GM23338 (cell line): Measurements from ENCODE around the gene HLA-DOB. TPM values are rescaled to one million over a fixed set of nuclear protein-coding genes. Genes with fewer than 3 reads are reported as not detected.

Experiments used
- ATAC-seq: fragments of 200-7000 bp; cut with Tn5 transposase; 3 replicates; pipeline ENCODE4 v1.9.1; 2020
- DNase-seq: peaks from one replicate; pipeline ENCODE4 v3.0.0-alpha.2; 2015; ENCODE audit warnings: low spot score
- H2AFZ ChIP-seq: fragments of 200-600 bp; sonication (generic); 2 replicates; pipeline ENCODE4 v1.8.0; 2016; ENCODE audit warnings: antibody characterized with exemption, mild to moderate bottlenecking, moderate library complexity
- H3F3A ChIP-seq: fragments of 200-600 bp; sonication (generic); replicated peaks from 2 replicates; pipeline ENCODE4 v1.8.0; 2017; ENCODE audit warnings: antibody characterized with exemption, mixed run types, low read depth
- H3K27ac ChIP-seq: fragments of 200-600 bp; sonication (generic); 2 replicates; pipeline ENCODE4 v1.6.1; 2016; ENCODE audit warnings: low read depth
- H3K27me3 ChIP-seq: fragments of 200-600 bp; sonication (generic); 2 replicates; pipeline ENCODE4 v1.8.0; 2016; ENCODE audit warnings: mild to moderate bottlenecking, mixed run types, moderate library complexity; ENCODE audit not compliant: insufficient read depth
- H3K36me3 ChIP-seq: fragments of 200-600 bp; sonication (generic); 2 replicates; pipeline ENCODE4 v1.8.0; 2016; ENCODE audit warnings: mild to moderate bottlenecking; ENCODE audit not compliant: insufficient read depth
- H3K4me1 ChIP-seq: fragments of 200-600 bp; sonication (generic); 2 replicates; pipeline ENCODE4 v1.8.0; 2016; ENCODE audit warnings: mild to moderate bottlenecking, moderate library complexity; ENCODE audit not compliant: insufficient read depth
- H3K4me2 ChIP-seq: fragments of 200-600 bp; sonication (generic); 2 replicates; pipeline ENCODE4 v1.7.1; 2017; ENCODE audit warnings: mixed run types
- H3K4me3 ChIP-seq: fragments of 200-600 bp; sonication (generic); 2 replicates; pipeline ENCODE4 v1.6.1; 2016; ENCODE audit warnings: mixed run types
- H3K79me2 ChIP-seq: fragments of 200-600 bp; sonication (generic); replicated peaks from 2 replicates; pipeline ENCODE4 v1.8.0; 2017; ENCODE audit warnings: mild to moderate bottlenecking; ENCODE audit not compliant: insufficient read depth
- H3K9me2 ChIP-seq: fragments of 200-600 bp; sonication (generic); 2 replicates; pipeline ENCODE4 v1.8.0; 2017; ENCODE audit not compliant: insufficient read depth
- H4K20me1 ChIP-seq: fragments of 200-600 bp; sonication (generic); replicated peaks from 2 replicates; pipeline ENCODE4 v1.8.0; 2017; ENCODE audit warnings: mild to moderate bottlenecking; ENCODE audit not compliant: insufficient read depth
- H3K27ac Mint-ChIP-seq: 2 replicates; pipeline ENCODE4 v1.8.0; 2020; ENCODE audit warnings: inconsistent platforms, mild to moderate bottlenecking, moderate library complexity, mixed read lengths
- H3K27me3 Mint-ChIP-seq: 3 replicates; pipeline ENCODE4 v1.8.0; 2022; ENCODE audit warnings: low read depth, mild to moderate bottlenecking, moderate library complexity, mixed read lengths, inconsistent platforms; ENCODE audit not compliant: insufficient read depth, poor library complexity
- H3K36me3 Mint-ChIP-seq: 3 replicates; pipeline ENCODE4 v1.8.0; 2021; ENCODE audit warnings: low read depth, mild to moderate bottlenecking, inconsistent platforms, moderate library complexity, mixed read lengths
- H3K4me1 Mint-ChIP-seq: 3 replicates; pipeline ENCODE4 v1.8.0; 2020; ENCODE audit warnings: mild to moderate bottlenecking, inconsistent platforms, mixed read lengths
- H3K4me3 Mint-ChIP-seq: 3 replicates; pipeline ENCODE4 v1.8.0; 2021; ENCODE audit warnings: moderate library complexity, mild to moderate bottlenecking, inconsistent platforms, mixed read lengths
- H3K9me3 Mint-ChIP-seq: 3 replicates; pipeline ENCODE4 v1.8.0; 2020; ENCODE audit warnings: moderate library complexity, mild to moderate bottlenecking, inconsistent platforms, mixed read lengths
- CREB1 ChIP-seq: fragments of 250-450 bp; sonication (Bioruptor Pico); IDR thresholded peaks from 2 replicates; pipeline ENCODE4 v1.5.0; 2020; ENCODE audit warnings: low read depth, mild to moderate bottlenecking, moderate library complexity
- CTCF ChIP-seq, 2 experiments: fragments of 200-600 bp in 1 of 2; sonication (generic) in 1 of 2; conservative IDR thresholded peaks; 2 replicates each; pipeline versions ENCODE4 v1.5.1 to v1.6.1; 2016 to 2017; ENCODE audit warnings: antibody characterized with exemption in 2 of 2, low read depth in 2 of 2, mild to moderate bottlenecking in 2 of 2, moderate library complexity in 1 of 2
- EZH2 ChIP-seq: fragments of 200-600 bp; sonication (generic); IDR thresholded peaks from one replicate; pipeline ENCODE4 v1.8.0; 2017; ENCODE audit warnings: antibody characterized with exemption, mild to moderate bottlenecking, low read depth; ENCODE audit not compliant: unreplicated experiment
- EZH2phosphoT487 ChIP-seq: fragments of 200-600 bp; sonication (generic); IDR thresholded peaks from one replicate; pipeline ENCODE4 v1.8.1; 2018; ENCODE audit warnings: antibody characterized with exemption; ENCODE audit not compliant: unreplicated experiment
- JUNB ChIP-seq: IDR thresholded peaks from one replicate; pipeline ENCODE4 v1.6.1; 2016; ENCODE audit warnings: antibody characterized with exemption; ENCODE audit not compliant: unreplicated experiment
- NANOG ChIP-seq: IDR thresholded peaks from 2 replicates; pipeline ENCODE4 v1.6.1; 2016; ENCODE audit warnings: antibody characterized with exemption, borderline replicate concordance
- POLR2AphosphoS5 ChIP-seq: IDR thresholded peaks from 2 replicates; pipeline ENCODE4 v1.6.1; 2016; ENCODE audit warnings: antibody characterized with exemption, low read depth
- STAT1 ChIP-seq: IDR thresholded peaks from one replicate; pipeline ENCODE4 v1.6.1; 2016; ENCODE audit warnings: antibody characterized with exemption; ENCODE audit not compliant: unreplicated experiment
- ZNF114 ChIP-seq: fragments of 250-450 bp; sonication (Bioruptor Pico); IDR thresholded peaks from 2 replicates; pipeline ENCODE4 v1.5.0; 2020; ENCODE audit warnings: mild to moderate bottlenecking, moderate library complexity
- ZNF331 ChIP-seq: fragments of 250-450 bp; sonication (Bioruptor Pico); IDR thresholded peaks from 2 replicates; pipeline ENCODE4 v1.5.0; 2020; ENCODE audit warnings: low read depth, mild to moderate bottlenecking, moderate library complexity
- ZNF462 ChIP-seq: fragments of 250-450 bp; sonication (Bioruptor Pico); IDR thresholded peaks from 2 replicates; pipeline ENCODE4 v1.5.0; 2020; ENCODE audit warnings: mild to moderate bottlenecking, moderate library complexity
- polyA plus RNA-seq: library from polyadenylated mRNA; unstranded; fragments of >200 nt; fragmentation: Nextera tagmentation; extraction: Ambion mirVana; gene quantifications from 2 replicates; pipeline ENCODE4 v1.2.1, GENCODE V29; 2016
- total RNA-seq: library from RNA; depleted of rRNA; stranded (reverse); fragments of >200 nt; shearing (Covaris generic); gene quantifications from 2 replicates; pipeline ENCODE4 v1.2.3, GENCODE V29; 2014
- TF ChIP-seq, protein P1 (sequence below): IDR thresholded peaks from 2 replicates; pipeline ENCODE4 v1.6.1; 2016; ENCODE audit warnings: antibody characterized with exemption
- TF ChIP-seq, protein P2 (sequence below): IDR thresholded peaks from one replicate; pipeline ENCODE4 v1.6.1; 2018; ENCODE audit warnings: antibody characterized with exemption; ENCODE audit not compliant: unreplicated experiment

Gene HLA-DOB
- total and polyA plus RNA-seq, 2 experiments from 2014 or later = not detected

DNA sequence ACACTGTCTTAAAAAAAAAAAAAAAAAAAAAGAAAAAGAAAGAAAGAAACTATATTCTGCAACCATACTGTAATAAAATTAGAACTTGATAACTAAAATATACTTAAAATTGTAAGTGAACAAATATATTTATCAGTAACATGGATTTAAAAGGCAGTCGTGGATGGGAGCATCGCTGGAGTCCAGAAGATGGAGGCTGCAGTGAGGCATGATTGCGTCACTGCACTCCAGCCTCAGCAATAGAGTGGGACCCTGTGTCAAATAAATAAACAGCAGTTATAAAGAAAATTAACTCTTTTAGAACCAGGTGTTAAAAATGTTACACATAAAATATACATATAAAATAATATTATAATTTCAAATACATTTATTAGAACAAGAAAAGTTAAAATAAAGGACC is 45.9 kb upstream of the HLA-DOB start:
- Mint-ChIP-seq H3K27ac (no peak overlapping the region), H3K4me1 (peaks cover 12% of the 10 kb centered on the region), H3K9me3 (no peaks in the 10 kb centered on the region), H3K27me3 (peaks cover 5% of the 10 kb centered on the region), H3K36me3 (no peaks in the 10 kb centered on the region), H3K4me3 (no peak overlapping the region)
- Histone ChIP-seq H3F3A (no peaks in the 10 kb centered on the region), H3K4me2 (no peak overlapping the region), H4K20me1 (no peaks in the 10 kb centered on the region), H3K9me2 (no peaks in the 10 kb centered on the region), H3K36me3 (no peaks in the 10 kb centered on the region), H3K27me3 (no peaks in the 10 kb centered on the region), H3K4me1 (no peaks in the 10 kb centered on the region), H3K27ac (no peak overlapping the region), H3K4me3 (no peak overlapping the region), H2AFZ (no peak overlapping the region), H3K79me2 (no peaks in the 10 kb centered on the region)
- no peak for DNase-seq
- no peak for ATAC-seq
- no peak for TF ChIP-seq EZH2phosphoT487
- TF ChIP-seq, protein P1, sequence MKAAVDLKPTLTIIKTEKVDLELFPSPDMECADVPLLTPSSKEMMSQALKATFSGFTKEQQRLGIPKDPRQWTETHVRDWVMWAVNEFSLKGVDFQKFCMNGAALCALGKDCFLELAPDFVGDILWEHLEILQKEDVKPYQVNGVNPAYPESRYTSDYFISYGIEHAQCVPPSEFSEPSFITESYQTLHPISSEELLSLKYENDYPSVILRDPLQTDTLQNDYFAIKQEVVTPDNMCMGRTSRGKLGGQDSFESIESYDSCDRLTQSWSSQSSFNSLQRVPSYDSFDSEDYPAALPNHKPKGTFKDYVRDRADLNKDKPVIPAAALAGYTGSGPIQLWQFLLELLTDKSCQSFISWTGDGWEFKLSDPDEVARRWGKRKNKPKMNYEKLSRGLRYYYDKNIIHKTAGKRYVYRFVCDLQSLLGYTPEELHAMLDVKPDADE = no peak
- no peak for TF ChIP-seq CREB1 (CRISPR knock-in tag)
- no peak for TF ChIP-seq EZH2
- no peak for TF ChIP-seq ZNF114 (CRISPR knock-in tag)
- TF ChIP-seq NANOG = no peak
- no peak for TF ChIP-seq JUNB
- no peak for TF ChIP-seq POLR2AphosphoS5
- TF ChIP-seq CTCF (conservative IDR thresholded peaks at IDR 0.05; ENCODE audit: low read depth in 2 of 2) = no peak
- TF ChIP-seq, protein P2, sequence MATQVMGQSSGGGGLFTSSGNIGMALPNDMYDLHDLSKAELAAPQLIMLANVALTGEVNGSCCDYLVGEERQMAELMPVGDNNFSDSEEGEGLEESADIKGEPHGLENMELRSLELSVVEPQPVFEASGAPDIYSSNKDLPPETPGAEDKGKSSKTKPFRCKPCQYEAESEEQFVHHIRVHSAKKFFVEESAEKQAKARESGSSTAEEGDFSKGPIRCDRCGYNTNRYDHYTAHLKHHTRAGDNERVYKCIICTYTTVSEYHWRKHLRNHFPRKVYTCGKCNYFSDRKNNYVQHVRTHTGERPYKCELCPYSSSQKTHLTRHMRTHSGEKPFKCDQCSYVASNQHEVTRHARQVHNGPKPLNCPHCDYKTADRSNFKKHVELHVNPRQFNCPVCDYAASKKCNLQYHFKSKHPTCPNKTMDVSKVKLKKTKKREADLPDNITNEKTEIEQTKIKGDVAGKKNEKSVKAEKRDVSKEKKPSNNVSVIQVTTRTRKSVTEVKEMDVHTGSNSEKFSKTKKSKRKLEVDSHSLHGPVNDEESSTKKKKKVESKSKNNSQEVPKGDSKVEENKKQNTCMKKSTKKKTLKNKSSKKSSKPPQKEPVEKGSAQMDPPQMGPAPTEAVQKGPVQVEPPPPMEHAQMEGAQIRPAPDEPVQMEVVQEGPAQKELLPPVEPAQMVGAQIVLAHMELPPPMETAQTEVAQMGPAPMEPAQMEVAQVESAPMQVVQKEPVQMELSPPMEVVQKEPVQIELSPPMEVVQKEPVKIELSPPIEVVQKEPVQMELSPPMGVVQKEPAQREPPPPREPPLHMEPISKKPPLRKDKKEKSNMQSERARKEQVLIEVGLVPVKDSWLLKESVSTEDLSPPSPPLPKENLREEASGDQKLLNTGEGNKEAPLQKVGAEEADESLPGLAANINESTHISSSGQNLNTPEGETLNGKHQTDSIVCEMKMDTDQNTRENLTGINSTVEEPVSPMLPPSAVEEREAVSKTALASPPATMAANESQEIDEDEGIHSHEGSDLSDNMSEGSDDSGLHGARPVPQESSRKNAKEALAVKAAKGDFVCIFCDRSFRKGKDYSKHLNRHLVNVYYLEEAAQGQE = no peak
- no peak for TF ChIP-seq ZNF462 (CRISPR knock-in tag)
- no peak for TF ChIP-seq STAT1
- TF ChIP-seq ZNF331 (CRISPR knock-in tag) = no peak
